Measurements from ENCODE around the gene STAG3.

DNA sequence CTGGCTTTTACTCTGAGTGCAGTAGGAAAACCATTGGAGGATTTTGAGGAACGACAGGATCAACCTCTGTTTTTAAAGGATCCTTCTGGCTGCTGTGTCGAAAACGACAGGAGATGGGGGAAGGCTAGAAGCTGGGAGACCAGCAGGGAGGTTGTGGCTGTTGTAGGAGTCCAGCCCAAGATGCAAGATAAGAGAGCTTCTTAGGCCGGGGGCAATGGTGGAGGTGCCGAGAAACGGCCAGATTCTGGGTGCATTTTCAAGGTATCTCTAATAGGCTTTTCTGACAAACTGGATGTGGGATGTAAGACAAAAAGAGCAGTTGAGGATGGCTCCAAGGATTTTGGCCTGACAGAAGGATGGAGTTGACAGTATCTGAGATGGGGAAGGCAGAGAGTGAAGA is 31.8 kb downstream of the STAG3 start:
- TF ChIP-seq CTCF (IDR thresholded peaks at IDR 0.05): no peak
- no peak for TF ChIP-seq EZH2 (IDR thresholded peaks at IDR 0.05; ENCODE audit: borderline replicate concordance, insufficient read depth, low read depth, low read length, poor library complexity, severe bottlenecking)
